ENCODE data around the gene ADCY2.

Gene ADCY2

DNA sequence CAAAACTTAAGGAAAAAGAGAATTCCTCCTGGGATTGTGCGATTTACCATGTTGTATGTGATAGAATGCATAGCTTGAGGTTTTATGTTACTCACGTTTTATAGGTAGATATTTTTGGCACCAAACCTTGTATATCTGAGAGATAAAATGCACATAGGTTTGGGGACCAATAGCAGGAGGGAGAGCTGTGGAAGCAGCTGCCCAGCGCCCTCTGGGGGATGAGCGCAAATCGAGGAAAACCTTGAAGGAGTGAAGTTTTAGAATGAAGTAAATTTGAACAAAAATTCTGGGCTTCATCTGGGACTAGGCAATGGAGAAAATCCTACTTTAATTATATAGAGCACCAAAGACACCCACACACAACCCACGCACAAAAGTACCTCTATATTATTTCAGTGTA is 197.0 kb downstream of the ADCY2 start:
- DNase-seq (ENCODE audit: low read depth): no peak

DNA sequence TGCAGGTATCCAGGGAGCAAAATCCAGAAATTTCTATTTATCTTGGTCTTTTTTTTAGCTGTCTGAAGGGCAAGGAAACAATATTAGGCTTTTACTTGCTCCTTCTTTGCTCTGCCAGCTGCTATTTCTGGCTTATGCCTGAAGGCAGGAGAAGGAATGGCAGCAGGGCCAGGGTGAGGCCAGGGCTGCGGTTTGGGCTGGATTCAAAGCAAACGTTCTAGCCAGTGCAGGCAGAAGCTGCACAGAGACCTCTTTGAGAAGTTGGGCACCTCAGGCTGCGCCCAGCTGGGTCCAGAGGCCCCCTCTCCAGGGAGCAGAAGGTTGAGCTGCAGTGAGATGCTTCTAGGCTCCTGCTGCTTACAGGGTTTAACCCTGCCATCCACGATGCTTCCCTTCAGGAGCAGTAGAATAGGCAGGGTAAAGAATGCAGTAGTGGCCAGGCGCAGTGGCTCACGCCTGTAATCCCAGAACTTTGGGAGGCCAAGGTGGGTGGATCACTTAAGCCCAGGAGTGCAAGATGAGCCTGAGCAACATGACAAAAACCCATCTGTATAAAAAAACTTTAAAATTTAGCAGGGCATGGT is 201.2 kb downstream of the ADCY2 start:
- no peak for DNase-seq (ENCODE audit: low read depth)

DNA sequence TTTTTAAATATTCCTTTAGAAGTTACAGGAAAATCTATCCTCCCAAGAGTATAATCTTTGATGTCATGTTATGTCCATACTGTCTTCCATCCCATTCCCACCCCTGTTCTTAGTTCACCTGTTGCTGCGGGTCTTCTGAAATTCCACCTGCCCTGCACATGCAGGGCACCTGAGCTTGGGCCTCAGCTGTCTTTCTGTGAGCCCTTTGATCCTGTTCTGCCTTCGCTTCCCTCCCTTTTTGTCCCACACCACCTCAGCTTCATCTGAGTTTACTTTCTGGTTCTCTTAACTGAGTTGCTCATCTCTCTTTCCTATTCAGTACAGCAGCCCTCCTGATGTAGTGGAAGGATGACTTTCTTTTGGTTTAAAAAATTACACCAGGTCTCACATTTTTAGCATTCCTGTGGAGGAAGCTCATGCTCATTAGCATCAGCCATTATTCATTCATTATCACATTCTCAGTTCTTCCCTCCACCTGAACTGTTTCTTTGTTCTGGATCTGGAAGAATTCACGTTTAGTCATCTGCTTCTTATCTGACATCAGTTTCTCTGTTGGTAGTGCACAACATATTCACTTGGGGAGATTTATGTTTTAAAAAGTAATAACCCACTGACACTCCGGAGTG is 211.0 kb downstream of the ADCY2 start:
- DNase-seq (ENCODE audit: low read depth): no peak

DNA sequence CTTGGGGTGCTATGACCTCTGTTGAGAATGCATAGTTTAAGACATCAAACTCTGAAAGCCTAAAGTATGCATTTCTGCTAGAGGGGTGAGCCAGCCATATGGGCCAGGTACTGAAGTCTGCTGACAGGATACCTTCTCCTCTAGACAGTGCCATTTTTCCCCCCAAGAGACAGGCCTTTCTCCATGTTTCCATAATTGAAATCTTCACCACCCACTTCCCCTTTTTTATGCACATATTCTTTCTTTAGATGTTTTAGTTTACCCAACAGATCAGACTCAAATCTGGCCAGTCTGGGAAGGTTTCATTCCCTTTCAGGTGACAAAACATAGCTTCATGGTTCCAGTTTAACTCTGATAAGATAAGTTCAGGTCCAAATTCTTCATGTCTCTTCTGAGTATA is 212.8 kb downstream of the ADCY2 start:
- no peak for DNase-seq (ENCODE audit: low read depth)

DNA sequence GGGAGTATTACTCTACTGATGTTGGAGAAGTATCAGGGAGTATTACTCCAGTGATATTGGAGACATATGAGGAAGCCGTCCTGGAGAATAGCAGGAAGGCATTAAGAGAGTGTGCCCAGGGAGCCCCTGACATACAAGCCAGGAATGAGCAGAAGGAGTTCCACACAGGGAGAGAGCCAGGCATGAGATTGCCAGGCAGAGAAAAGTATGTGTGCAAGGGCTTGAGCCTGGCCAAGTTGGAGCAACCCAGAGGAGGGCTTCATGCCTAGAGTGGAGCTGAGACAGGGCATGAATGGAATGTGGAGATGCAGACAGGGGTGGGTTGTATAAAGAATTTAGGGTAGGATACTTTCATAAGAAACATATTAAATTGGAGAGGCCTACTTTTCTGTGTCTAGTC is 213.8 kb downstream of the ADCY2 start:
- DNase-seq (ENCODE audit: low read depth): no peak

DNA sequence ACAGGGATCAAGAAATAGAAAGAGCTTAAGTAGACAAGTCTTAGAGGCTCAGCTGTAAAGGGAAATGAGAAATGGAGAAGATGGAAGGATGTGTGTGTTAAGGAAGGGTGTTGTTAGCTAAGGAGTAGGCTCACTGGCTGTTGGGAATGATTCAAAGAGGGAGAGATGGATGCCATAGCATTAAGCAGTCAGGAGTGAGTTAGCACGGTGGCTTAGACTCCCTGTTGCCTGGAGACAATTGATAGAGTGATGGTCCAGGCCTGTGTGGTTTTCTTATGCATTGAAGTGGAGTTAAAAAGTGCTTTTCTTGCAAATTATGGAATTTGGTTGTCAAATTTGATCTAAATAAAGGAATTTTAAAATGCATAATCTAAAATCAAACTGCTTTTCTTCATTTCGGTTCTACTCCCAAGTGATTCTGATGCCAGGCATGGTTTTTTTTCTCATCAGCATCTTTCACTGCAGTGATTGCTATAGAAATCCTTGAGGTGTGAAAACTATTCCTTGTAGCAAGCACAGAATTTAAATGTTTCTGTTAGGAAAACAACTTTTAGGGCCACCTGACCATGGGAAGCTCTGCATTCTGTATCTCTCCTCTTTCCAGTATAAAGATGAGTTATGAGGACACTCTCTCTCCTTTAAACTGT is 214.7 kb downstream of the ADCY2 start:
- no peak for DNase-seq (ENCODE audit: low read depth)

DNA sequence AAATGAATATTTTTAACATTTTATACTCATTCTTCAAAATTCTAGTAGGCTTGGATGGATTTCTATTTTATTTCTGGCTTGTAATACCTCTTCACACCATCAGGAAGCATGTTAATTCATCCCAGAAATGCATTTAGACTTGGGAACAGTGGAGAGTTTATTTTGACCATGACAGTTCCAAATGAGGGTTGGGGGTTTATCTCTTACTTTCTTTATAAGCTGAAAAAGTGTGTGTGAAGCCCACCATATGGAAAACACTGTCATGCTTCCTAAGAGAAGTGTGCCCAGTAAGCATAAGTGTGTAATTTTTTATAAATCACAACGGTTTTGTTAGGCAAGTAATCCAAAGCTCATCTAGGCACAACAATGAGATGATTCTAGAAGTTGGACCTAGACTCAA is 215.6 kb downstream of the ADCY2 start:
- no peak for DNase-seq (ENCODE audit: low read depth)

DNA sequence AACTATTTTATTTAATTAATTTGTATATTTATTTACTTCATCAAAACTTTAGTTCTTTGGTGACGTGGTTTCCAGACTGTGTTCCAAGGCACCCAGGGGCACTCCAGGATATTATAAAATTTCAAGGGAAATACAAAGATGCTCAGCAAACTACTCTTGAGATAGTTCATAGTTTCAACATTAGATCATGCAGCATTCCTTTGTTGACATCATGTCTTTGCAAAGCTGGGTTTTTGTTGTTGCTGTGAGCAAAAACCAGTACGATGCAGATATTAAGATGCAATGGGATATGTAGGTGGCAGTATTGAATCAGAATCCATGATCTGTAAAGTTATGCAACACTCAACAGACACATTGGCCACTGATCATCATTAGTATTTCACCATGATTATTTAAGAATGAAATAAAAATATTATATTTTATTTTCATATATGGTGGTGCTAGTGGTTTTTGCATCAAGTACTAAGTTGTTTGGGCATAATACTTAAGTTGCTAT is 219.7 kb downstream of the ADCY2 start:
- no peak for DNase-seq (ENCODE audit: low read depth)

DNA sequence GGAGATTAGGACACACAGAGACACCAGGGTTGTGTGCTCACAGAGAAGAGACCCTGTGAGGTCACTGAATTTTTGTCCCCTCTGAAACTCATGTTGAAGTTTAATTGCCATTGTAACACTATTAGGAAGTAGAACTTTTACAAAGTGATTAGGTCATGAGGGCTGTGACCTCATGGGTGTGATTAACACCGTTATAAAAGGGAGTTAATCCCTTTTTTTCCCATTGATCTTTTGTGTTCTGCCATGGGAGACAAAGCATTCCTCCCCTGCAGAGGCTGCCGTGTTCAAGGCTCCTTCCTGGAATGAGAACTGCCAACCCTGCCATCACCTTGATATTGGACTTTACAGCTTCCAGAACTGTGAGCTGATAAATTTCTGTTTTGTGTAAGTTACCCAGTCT is 221.0 kb downstream of the ADCY2 start:
- DNase-seq (ENCODE audit: low read depth): no peak

DNA sequence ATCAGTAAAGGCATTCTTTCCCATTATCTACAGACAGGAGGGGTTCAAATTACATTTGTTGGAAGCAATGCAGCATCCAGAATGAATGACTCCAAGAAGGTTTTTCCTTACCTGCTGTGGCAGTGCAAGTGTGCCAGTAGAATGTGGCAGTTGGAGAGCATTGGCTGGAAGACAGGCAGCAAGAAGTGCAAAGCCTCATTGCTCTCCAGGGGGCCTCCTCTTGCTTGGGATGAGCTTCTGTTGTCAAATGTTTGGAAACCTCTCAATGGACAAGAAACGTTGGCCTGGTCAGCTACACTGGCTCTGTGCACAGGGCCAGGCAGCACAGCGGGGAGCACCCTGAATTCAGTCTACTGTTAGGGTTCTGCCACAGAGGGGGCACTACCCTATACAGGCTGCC is 226.6 kb downstream of the ADCY2 start:
- DNase-seq (ENCODE audit: low read depth): no peak

DNA sequence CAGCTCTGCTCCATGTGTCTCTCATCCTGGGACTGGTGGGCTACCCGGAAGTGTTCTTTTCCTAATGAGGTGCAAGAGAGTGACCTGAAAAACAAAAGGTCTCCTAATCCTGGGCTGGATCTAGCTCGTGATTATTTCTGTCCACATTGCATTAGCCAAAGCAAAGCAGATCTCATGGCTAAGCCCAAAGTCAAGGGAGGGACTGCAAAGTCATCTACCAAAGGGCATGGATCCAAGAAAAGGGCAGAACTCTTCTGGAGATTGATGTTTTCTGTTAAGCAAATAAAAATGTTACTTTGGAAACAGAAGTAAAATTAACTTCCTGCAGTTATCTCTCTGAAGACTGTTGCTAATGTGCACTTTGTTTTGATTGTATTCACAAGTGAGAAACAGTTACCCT is 229.8 kb downstream of the ADCY2 start:
- DNase-seq (ENCODE audit: low read depth): no peak

DNA sequence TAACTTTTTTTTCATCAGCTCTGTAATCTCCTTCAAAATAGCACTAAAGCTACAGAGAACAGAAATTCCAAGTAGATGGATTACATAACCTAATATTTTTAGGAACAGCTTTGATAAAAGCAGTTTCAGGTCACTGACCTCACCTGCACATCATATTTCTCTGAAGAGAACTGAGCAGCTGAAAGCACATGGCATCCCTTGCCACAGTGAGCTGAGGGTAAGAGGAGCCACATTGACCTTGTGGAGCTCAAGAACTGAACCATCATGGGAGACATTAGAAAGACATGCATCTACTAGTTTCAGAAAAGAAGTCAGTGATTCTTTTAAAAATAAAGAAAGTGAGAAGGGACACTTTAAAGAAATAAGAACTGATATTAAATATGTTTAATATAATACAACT is 232.3 kb downstream of the ADCY2 start:
- no peak for DNase-seq (ENCODE audit: low read depth)

DNA sequence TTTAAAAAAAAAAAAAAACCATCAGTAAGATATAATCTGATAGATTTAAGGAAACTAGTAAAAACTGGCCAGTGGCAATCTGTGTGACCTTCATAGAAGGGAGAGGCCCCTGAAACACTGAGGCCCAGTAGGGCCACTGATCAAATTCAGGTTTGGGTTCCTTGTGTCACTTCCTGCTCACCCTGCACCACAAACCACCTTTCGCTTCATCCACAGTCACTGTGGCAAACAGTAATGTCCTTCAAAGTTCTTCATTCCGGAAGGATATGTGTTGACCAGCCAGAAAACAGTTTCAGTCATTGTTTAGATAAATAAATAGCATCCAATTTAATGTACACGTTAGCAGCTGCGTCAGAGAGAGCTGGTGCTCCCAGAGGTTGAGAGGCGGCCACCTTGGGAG is 232.9 kb downstream of the ADCY2 start:
- DNase-seq (ENCODE audit: low read depth): no peak

DNA sequence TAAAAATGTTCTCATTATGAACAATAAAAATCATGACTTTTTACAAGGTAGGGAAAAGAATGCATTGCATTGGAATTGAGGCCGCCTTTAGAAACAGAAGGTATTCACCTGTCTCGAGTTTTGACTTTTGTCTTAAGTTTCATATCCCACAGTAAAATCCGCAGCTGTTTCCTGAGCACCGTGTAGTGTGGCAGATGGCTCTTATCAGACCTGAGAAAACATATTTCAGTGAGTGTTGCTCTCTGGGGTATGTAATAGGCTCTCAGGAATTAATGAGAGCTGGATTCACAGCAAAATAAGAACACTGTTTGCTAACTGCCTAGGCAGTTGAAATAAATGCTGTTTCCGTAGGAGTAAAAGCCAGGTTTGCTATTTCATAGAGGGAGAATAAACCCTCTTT is 233.6 kb downstream of the ADCY2 start:
- DNase-seq (ENCODE audit: low read depth): no peak

DNA sequence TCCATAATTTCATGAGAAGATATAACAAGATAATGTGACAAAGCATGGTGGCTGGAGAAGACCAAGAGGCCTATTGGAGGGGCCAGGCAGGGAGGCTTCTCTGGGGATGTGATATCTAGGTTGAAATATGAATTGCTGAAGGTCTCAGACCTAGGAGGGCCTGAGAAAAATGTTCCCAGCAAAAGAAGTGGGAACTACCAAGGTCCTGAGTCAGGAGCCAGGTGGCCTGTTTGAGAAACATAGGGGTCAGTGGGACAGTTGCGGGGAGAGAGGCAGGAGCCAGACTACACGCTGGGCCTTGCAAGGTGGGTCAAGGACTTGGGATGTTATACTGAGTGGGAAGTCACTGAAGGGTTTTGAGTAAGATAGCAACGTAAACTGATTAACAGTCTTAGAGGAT is 238.9 kb downstream of the ADCY2 start:
- no peak for DNase-seq (ENCODE audit: low read depth)

DNA sequence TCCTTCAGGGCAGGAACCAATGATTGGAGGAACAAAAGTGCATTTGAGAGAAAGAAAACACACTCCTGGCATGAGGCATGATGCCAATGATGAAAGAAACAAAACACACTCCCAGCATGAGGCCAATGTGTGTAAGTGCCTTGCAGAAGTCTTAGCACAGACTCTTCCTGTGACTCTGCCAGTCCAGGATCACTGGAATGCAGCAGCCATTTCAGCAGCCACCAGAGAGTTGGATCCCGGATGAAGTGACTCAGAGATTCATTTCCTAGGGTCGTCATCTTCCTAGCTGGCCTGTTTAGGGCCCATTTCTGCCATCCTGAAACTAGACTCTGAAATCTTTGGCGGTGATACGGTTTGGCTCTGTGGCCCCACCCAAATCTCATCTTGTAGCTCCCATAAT is 242.5 kb downstream of the ADCY2 start:
- DNase-seq (ENCODE audit: low read depth): no peak

DNA sequence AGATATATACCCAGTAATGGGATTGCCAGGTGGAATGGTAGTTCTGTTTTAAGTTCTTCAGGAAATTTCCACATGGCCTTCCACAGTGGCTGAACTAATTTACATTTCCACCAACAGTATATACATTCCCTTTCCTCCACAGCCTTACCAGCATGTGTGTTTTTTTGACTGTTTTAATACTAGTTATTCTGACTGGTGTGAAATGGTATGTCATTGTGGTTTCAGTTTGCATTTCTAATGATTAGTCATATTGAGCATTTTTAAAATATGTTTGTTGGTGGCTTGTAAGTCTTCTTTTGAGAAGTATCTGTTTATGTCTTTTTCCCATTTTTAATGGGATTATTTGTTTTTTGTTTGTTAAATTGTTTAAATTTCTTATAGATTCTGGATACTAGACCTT is 246.1 kb downstream of the ADCY2 start:
- DNase-seq (ENCODE audit: low read depth): no peak

DNA sequence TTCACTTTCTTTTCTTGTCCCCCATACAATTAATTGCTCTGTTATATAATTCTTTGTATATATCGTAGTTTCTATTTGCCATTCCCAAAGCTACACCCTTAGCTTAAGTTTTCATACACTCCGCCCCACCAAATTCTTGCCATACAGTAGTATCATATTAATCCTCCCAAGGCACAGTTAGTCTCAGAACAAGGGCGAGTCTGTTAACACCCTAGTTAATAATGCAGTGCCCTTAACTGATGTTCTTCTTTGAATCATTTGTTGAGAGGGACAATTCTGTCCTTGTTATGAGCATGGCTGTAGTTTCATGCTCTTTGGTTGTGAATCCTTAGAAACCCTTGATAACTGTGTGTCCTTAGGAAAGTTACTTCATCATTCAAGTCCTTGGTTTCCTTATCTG is 248.8 kb downstream of the ADCY2 start:
- DNase-seq (ENCODE audit: low read depth): no peak

DNA sequence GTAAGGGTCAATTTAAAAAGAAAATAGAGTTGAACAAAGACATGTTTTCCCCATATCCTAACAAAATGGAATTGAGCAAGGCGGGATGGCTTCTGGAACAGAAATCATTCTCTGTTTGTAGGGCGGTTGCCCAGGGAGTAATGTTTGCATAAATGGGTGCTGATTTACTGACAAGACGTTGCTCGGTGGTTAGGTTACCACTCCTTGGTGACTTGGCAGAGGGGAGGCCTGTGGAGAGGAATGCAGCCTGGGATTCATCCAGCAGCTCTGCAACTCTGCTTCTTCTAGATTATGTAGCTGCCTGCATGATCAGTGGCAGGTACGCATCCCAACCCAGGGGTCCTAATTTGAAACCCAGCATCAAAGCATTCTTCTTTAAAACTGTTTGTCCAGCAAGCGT is 254.8 kb downstream of the ADCY2 start:
- no peak for DNase-seq (ENCODE audit: low read depth)

DNA sequence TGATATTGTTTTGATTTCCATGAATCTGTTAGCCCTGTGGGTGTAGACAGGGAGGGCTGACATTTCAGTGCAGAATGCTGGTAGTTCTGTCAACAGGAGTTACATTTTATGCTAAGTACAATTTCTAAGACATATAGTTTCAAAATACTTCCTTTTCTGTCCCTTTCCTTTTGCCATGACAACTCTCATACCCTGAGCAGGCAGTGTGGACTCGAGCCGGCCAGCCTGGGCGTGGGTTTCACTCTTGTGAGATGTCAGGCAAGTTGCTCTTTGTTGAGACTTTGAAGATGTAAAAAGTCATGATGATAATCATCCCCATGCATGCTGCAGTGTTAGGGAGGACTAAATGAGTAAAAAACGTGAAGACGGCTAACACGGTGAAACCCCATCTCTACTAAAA is 257.1 kb downstream of the ADCY2 start:
- no peak for DNase-seq (ENCODE audit: low read depth)

DNA sequence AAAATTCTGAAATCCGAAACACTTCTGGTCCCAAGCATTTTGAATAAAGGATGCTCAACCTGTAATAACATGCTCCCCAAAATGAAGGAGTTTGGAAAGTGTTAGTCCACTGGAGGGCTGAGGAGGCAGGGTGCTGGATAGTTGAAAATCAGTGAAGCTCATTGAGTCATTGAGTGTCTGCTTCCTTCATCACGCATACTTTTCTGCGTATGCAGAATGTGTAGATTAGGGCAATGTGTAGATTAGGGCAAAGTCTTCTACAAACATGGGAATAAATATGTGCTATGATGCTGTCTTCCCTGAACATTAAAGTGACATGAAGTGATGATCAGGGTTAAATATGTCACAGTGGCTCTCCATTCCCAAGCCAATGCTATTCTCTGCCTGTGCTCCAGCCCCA is 261.2 kb downstream of the ADCY2 start:
- DNase-seq (ENCODE audit: low read depth): no peak

DNA sequence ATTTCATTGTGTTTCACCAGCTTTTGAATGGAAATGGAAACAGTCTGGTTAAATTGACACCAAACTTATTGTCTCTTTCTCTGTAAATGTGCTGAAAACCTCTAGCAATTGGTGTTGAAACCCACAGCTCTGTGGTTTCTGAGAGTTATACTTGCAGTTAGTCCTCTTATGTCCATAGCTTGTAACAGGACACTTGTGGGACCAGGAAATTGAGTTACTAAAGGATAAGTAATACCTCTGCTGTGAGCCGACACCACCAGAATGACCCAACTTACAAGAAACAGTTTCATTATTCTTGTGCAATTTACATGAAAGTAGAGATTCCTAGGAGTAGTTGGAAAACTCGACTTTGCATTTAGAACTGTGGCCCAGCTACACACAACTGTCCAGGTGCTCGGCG is 263.5 kb downstream of the ADCY2 start:
- DNase-seq (ENCODE audit: low read depth): no peak

DNA sequence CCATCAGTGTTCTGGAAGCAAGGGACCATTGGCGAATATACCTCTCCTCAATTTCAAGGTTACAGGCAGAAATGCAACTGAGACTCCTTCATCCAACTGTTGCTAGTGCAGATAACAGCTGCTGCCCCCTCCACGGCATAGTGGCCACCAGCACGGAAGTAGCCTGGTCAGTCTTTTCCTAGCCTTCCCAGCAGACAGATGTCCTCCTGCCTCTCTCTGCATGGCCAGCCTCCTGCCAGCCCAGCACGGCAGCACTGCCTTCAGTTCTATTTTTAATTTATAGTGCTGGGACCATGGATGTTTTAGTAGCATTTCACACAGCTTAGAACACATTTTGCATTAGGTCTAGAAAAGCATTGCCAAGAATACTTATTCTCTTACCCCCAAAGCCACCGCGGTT is 266.4 kb downstream of the ADCY2 start:
- DNase-seq (ENCODE audit: low read depth): no peak

DNA sequence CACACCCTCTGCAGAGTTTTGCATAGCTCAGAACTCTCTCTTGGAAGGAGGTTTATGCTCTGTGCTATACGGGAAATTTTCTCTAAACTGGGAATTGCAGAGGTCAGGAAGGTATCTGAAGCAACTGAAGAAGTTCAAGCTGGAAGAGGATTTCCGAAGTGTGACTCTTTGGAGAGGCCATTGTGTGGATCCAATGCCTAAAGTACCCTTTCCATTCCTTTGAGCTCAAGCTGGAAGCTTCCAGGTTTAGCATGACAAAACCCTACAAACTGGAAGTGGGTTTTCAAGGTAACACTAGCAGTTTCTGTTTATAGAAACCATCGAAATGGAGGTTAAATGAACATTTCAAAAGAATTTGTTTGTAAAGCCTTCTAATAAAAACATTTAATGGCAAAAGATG is 267.9 kb downstream of the ADCY2 start:
- DNase-seq (ENCODE audit: low read depth): no peak

All from HS-5 (cell line).